H1 (cell line): ENCODE data around the gene MEF2D. TPM values are rescaled to one million over a fixed set of nuclear protein-coding genes. Genes with fewer than 3 reads are reported as not detected.

ENCODE experiments used
- CTCF ChIA-PET: fragments of 300-600 bp; sonication (Branson Sonifier 250); formaldehyde crosslinking; loops from one replicate; lab custom pipeline; 2021; ENCODE audit not compliant: partially characterized antibody; lab: Charles Lee
- POLR2A ChIA-PET: fragments of 300-600 bp; sonication (Branson Sonifier 250); formaldehyde crosslinking; loops from one replicate; lab custom pipeline; 2021; ENCODE audit warnings: inconsistent platforms; ENCODE audit not compliant: partially characterized antibody; lab: Charles Lee
- DNase-seq, 2 experiments: peaks; one replicate each; pipeline versions ENCODE4 v3.0.0 to v3.0.0-alpha.2; 2010 to 2022; ENCODE audit warnings: low spot score in 2 of 2, low read depth in 1 of 2, mixed read lengths in 1 of 2
- FAIRE-seq: peaks from 2 replicates; lab custom pipeline; 2011; peaks lifted over from hg19 to GRCh38; lab: Jason Lieb, UNC
- H2AFZ ChIP-seq: 2 replicates; pipeline ENCODE4 v1.8.1; 2012; ENCODE audit warnings: low read length, inconsistent platforms
- H2AK5ac ChIP-seq: 2 replicates; pipeline ENCODE4 v1.6.1; 2013; ENCODE audit warnings: low read depth, low read length
- H2BK120ac ChIP-seq: replicated peaks from 2 replicates; pipeline ENCODE3; 2013; ENCODE audit warnings: low read depth, low read length, inconsistent platforms
- H2BK12ac ChIP-seq: 2 replicates; pipeline ENCODE4 v1.6.1; 2013; ENCODE audit warnings: low read depth, low read length
- H2BK15ac ChIP-seq: 2 replicates; pipeline ENCODE4 v1.6.1; 2013; ENCODE audit warnings: low read length
- H2BK20ac ChIP-seq: 2 replicates; pipeline ENCODE4 v1.6.1; 2013; ENCODE audit warnings: low read length
- H2BK5ac ChIP-seq: 2 replicates; pipeline ENCODE4 v1.6.1; 2013; ENCODE audit warnings: low read depth, low read length
- H3K14ac ChIP-seq: 2 replicates; pipeline ENCODE4 v1.6.1; 2013; ENCODE audit warnings: inconsistent platforms; ENCODE audit not compliant: insufficient read length
- H3K18ac ChIP-seq: 2 replicates; pipeline ENCODE4 v1.6.1; 2013; ENCODE audit warnings: low read length; ENCODE audit errors: extremely low read depth
- H3K23ac ChIP-seq: 2 replicates; pipeline ENCODE4 v1.6.1; 2013; ENCODE audit warnings: inconsistent platforms; ENCODE audit not compliant: insufficient read length
- H3K23me2 ChIP-seq: 2 replicates; pipeline ENCODE4 v1.6.1; 2013; ENCODE audit warnings: low read depth, low read length
- H3K27ac ChIP-seq: 2 replicates; pipeline ENCODE4 v1.6.1; 2011; ENCODE audit warnings: low read depth, low read length, inconsistent platforms
- H3K27me3 ChIP-seq, 4 experiments: replicated peaks in 1 of 4; 1 replicate in 1 of 4; 2 replicates in 3 of 4; pipeline versions ENCODE4 v1.6.1 to v1.8.1; 2011 to 2013; ENCODE audit warnings: low read length in 3 of 4, mild to moderate bottlenecking in 3 of 4, inconsistent platforms in 2 of 4, mixed read lengths in 2 of 4, moderate library complexity in 1 of 4; ENCODE audit not compliant: control insufficient read depth in 3 of 4, insufficient read depth in 3 of 4; ENCODE audit errors: extremely low read depth in 1 of 4
- H3K36me3 ChIP-seq, 4 experiments: 2 replicates each; pipeline versions ENCODE4 v1.6.1 to v1.8.1; 2011 to 2013; ENCODE audit warnings: mild to moderate bottlenecking in 4 of 4, low read length in 3 of 4, moderate library complexity in 2 of 4, control low read depth in 1 of 4, inconsistent platforms in 1 of 4; ENCODE audit not compliant: insufficient read depth in 4 of 4, control insufficient read depth in 2 of 4
- H3K4ac ChIP-seq: replicated peaks from 2 replicates; pipeline ENCODE3; 2013; ENCODE audit warnings: low read length, low read depth, mixed read lengths, inconsistent platforms; ENCODE audit not compliant: insufficient read length
- H3K4me1 ChIP-seq, 4 experiments: replicated peaks in 1 of 4; 1 replicate in 1 of 4; 2 replicates in 3 of 4; pipeline versions ENCODE4 v1.6.1 to v1.8.1; 2011 to 2013; ENCODE audit warnings: low read length in 3 of 4, inconsistent platforms in 2 of 4, mixed read lengths in 1 of 4; ENCODE audit not compliant: insufficient read depth in 4 of 4, control insufficient read depth in 3 of 4
- H3K4me2 ChIP-seq, 2 experiments: 2 replicates each; pipeline versions ENCODE4 v1.6.1 to v1.8.1; 2011 to 2013; ENCODE audit warnings: low read depth in 2 of 2, low read length in 2 of 2, control low read depth in 1 of 2, inconsistent platforms in 1 of 2, mild to moderate bottlenecking in 1 of 2; ENCODE audit not compliant: insufficient read depth in 1 of 2
- H3K4me3 ChIP-seq, 4 experiments: fragments of 200-600, 300-600 bp in 1 of 4; sonication (generic), shearing (Covaris generic), sonication (Bioruptor Twin) in 1 of 4; 2 replicates each; pipeline versions ENCODE4 v1.5.1 to v1.8.1; 2011 to 2016; ENCODE audit warnings: low read length in 4 of 4, low read depth in 3 of 4, control low read depth in 2 of 4, inconsistent platforms in 2 of 4, mild to moderate bottlenecking in 2 of 4, mixed read lengths in 1 of 4, moderate library complexity in 1 of 4; ENCODE audit not compliant: insufficient read depth in 2 of 4; ENCODE audit errors: extremely low read depth in 1 of 4
- H3K56ac ChIP-seq: replicated peaks from 2 replicates; pipeline ENCODE3; 2013; ENCODE audit warnings: low read depth, mild to moderate bottlenecking, mixed read lengths, low read length, inconsistent platforms; ENCODE audit not compliant: insufficient read length
- H3K79me1 ChIP-seq: 2 replicates; pipeline ENCODE4 v1.6.1; 2013; ENCODE audit warnings: low read depth, low read length, control low read depth
- H3K79me2 ChIP-seq, 2 experiments: 2 replicates each; pipeline versions ENCODE4 v1.6.1 to v1.8.1; 2012 to 2013; ENCODE audit warnings: low read length in 2 of 2, mild to moderate bottlenecking in 2 of 2, inconsistent platforms in 1 of 2; ENCODE audit not compliant: insufficient read depth in 2 of 2, control insufficient read depth in 1 of 2
- H3K9ac ChIP-seq, 4 experiments: replicated peaks in 1 of 4; 1 replicate in 1 of 4; 2 replicates in 3 of 4; pipeline versions ENCODE4 v1.6.1 to v1.8.1; 2011 to 2013; ENCODE audit warnings: low read depth in 3 of 4, low read length in 3 of 4, control low read depth in 2 of 4, mild to moderate bottlenecking in 2 of 4, moderate library complexity in 2 of 4, inconsistent platforms in 1 of 4; ENCODE audit errors: extremely low read depth in 1 of 4
- H3K9me3 ChIP-seq, 2 experiments: 2 replicates each; pipeline versions ENCODE4 v1.6.1 to v1.8.1; 2012 to 2013; ENCODE audit warnings: mild to moderate bottlenecking in 2 of 2, moderate library complexity in 2 of 2, control low read depth in 1 of 2, inconsistent platforms in 1 of 2, low read depth in 1 of 2, low read length in 1 of 2, mixed read lengths in 1 of 2; ENCODE audit not compliant: insufficient read depth in 2 of 2
- H4K20me1 ChIP-seq, 2 experiments: replicated peaks in 1 of 2; 2 replicates each; pipeline versions ENCODE3 to v1.8.1; 2011 to 2013; ENCODE audit warnings: inconsistent platforms in 2 of 2, low read length in 2 of 2, mild to moderate bottlenecking in 1 of 2; ENCODE audit not compliant: insufficient read depth in 2 of 2, control insufficient read depth in 1 of 2
- H4K5ac ChIP-seq: 2 replicates; pipeline ENCODE4 v1.6.1; 2013; ENCODE audit warnings: low read length, low read depth, mixed read lengths, inconsistent platforms; ENCODE audit not compliant: insufficient read length
- H4K8ac ChIP-seq: 2 replicates; pipeline ENCODE4 v1.8.0; 2013; ENCODE audit warnings: mild to moderate bottlenecking, moderate library complexity, low read length, inconsistent platforms; ENCODE audit not compliant: insufficient read depth; ENCODE audit errors: extremely low read depth
- H4K91ac ChIP-seq: replicated peaks from 2 replicates; pipeline ENCODE3; 2013; ENCODE audit warnings: low read length, mixed read lengths, inconsistent platforms; ENCODE audit not compliant: insufficient read length
- BACH1 ChIP-seq: IDR thresholded peaks from 2 replicates; pipeline ENCODE4 v1.6.1; 2012; ENCODE audit warnings: low read length, improper control_type of control experiment
- CEBPB ChIP-seq: IDR thresholded peaks from 2 replicates; pipeline ENCODE4 v1.6.1; 2012; ENCODE audit warnings: low read depth, low read length
- CREB1 ChIP-seq: IDR thresholded peaks from 2 replicates; pipeline ENCODE4 v1.6.1; 2012; ENCODE audit warnings: inconsistent platforms
- HDAC6 ChIP-seq: IDR thresholded peaks from one replicate; pipeline ENCODE4 v1.7.1; 2012; ENCODE audit warnings: low read depth, mild to moderate bottlenecking, inconsistent platforms, low read length, moderate library complexity
- KDM4A ChIP-seq: IDR thresholded peaks from one replicate; pipeline ENCODE4 v1.7.1; 2012; ENCODE audit warnings: low read depth, mild to moderate bottlenecking, moderate library complexity, low read length, inconsistent platforms; ENCODE audit not compliant: severe bottlenecking
- PHF8 ChIP-seq: fragments of 200-600 bp; sonication (generic); conservative IDR thresholded peaks from 2 replicates; pipeline ENCODE4 v1.7.1; 2012; ENCODE audit warnings: low read depth, mild to moderate bottlenecking, inconsistent platforms, low read length, moderate library complexity
- SP4 ChIP-seq: IDR thresholded peaks from 2 replicates; pipeline ENCODE4 v1.6.1; 2012; ENCODE audit warnings: low read length, inconsistent platforms
- TEAD4 ChIP-seq: IDR thresholded peaks from 2 replicates; pipeline ENCODE4 v1.6.1; 2012; ENCODE audit warnings: low read depth, low read length, inconsistent platforms, mixed read lengths
- WGBS, 2 experiments: shearing (Covaris generic) in 1 of 2; methylation state at CpG; one replicate each; pipeline versions ENCODE4 v1.1.6 to v1.1.7; 2013 to 2015; ENCODE audit warnings: low lambda C conversion rate in 2 of 2, mixed read lengths in 2 of 2, inconsistent platforms in 1 of 2, low coverage in 1 of 2, missing lambda C conversion rate in 1 of 2; ENCODE audit not compliant: insufficient replicate concordance in 2 of 2, insufficient coverage in 1 of 2, insufficient read length in 1 of 2; ENCODE audit errors: extremely low coverage in 1 of 2, missing lambda C conversion rate in 1 of 2; 5-methylcytosine and 5-hydroxymethylcytosine counted together
- polyA plus RNA-seq, 7 experiments: library from polyadenylated mRNA; depleted of rRNA in 3 of 7; stranded (reverse) in 5 of 7; unstranded in 2 of 7; fragments of >200 nt in 5 of 7; fragments of 200-250 nt in 2 of 7; gene quantifications; 1 replicate in 5 of 7; 2 replicates in 1 of 7; 4 replicates in 1 of 7; pipeline versions ENCODE4 v1.2.1 to v1.2.3, GENCODE V29; 2011 to 2013; ENCODE audit warnings: missing spikeins in 2 of 7, mixed read lengths in 2 of 7
- total RNA-seq: library from RNA; stranded (reverse); fragmentation: NEBNext Ultra II Directional; extraction: Animal tissue kit (Norgen Biotek cat#: 25700); gene quantifications from 2 replicates; pipeline ENCODE4 v1.2.1, GENCODE V29; 2021

Gene MEF2D
- total and polyA plus RNA-seq, 2 of the 8 experiments (the other 6 are each of a cell fraction or from before 2014, with no cell fraction given), result 17.3 to 20.3 TPM

DNA sequence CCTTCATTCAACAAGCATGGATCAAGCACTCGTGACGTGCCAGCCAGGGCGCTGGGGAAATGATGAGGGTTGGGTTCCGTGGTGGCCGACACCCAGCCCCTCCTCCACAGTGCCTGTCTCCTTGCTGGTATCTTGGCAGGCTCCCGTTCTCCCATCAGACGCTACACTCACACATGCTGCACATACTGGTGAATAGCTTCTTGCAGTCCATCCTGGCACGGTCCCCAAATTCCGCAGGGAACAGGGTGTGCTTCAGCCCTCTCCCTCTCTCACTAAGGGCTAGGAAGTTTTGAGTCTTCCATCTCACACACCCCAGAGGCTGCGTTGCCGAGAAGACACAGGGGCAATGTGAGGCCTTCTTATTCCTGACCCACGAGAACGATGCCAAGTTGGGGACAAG, 10.1 kb upstream of the MEF2D start:
- Histone ChIP-seq H3K9me3 (no peaks in the 10 kb centered on the region; a peak in 1 of 4 replicates), H3K36me3 (no peaks in the 10 kb centered on the region), H3K56ac (no peak overlapping the region), H3K79me1 (no peaks in the 10 kb centered on the region), H3K27me3 (no peaks in the 10 kb centered on the region), H2BK120ac (no peak overlapping the region), H3K27ac (no peak overlapping the region), H3K79me2 (no peaks in the 10 kb centered on the region), H3K4me2 (no peak overlapping the region), H4K20me1 (no peaks in the 10 kb centered on the region), H3K14ac (no peak overlapping the region), H3K9ac (no peak overlapping the region), H3K23ac (no peak overlapping the region), H2BK12ac (0 out of 2 replicates have a peak overlapping the region, but pooled peaks have one; percentile 19), H3K23me2 (no peaks in the 10 kb centered on the region), H3K4ac (no peak overlapping the region), H3K4me1 (peaks cover 0 to 11% (median 4%) of the 10 kb centered on the region in 4 experiments; a peak in 3 of 7 replicates), H2BK5ac (no peak overlapping the region), H3K4me3 (no peak overlapping the region), H4K91ac (peak overlapping the region; percentile 35), H2BK20ac (no peak overlapping the region), H2AFZ (no peak overlapping the region), H2AK5ac (no peak overlapping the region), H3K18ac (no peak overlapping the region), H4K5ac (no peak overlapping the region), H4K8ac (no peak overlapping the region; the same call in 1 of the 2 replicates), H2BK15ac (no peak overlapping the region)
- no peak for DNase-seq
- CTCF ChIA-PET, result interaction anchor here (0.9 to 3.9 kb wide), 5 partner anchors 10 to 125 kb away, joined by 3 to 20 read pairs (median 8); partner anchors contain the start of gene MEF2D
- POLR2A ChIA-PET, result interaction anchor here (1.6 kb wide), 2 partner anchors 10 to 14 kb away, joined by 4 to 5 read pairs; partner anchors contain the start of gene MEF2D
- no peak for TF ChIP-seq HDAC6
- no peak for TF ChIP-seq KDM4A
- no peak for TF ChIP-seq CREB1
- TF ChIP-seq CEBPB, result no peak
- TF ChIP-seq BACH1, result no peak
- no peak for TF ChIP-seq SP4
- no peak for TF ChIP-seq TEAD4
- TF ChIP-seq PHF8, result no peak
- 92% methylated on average over 13 of the region's 13 CpGs; no CpG with 5 or more reads in 1 of the 2 experiments for WGBS, 2 experiments
- no peak for FAIRE-seq
